Peyer's patch (tissue), 4 donors: Measurements from ENCODE around the gene FBXL3. TPM values are rescaled to one million over a fixed set of nuclear protein-coding genes. Genes with fewer than 3 reads are reported as not detected.

Experiments
- DNase-seq, 3 donors: peaks; one replicate each; pipeline ENCODE4 v3.0.0-alpha.2; 2017 to 2019
- H3K27ac ChIP-seq, 4 donors: fragments of 200-600 bp; sonication (generic); one replicate each; pipeline ENCODE4 v1.5.1; 2016 to 2019
- H3K27me3 ChIP-seq, 2 donors: fragments of 200-600 bp; sonication (generic); one replicate each; pipeline ENCODE4 v1.5.1; 2019
- H3K36me3 ChIP-seq, 3 donors: fragments of 200-600 bp; sonication (generic); one replicate each; pipeline ENCODE4 v1.5.1; 2016 to 2019
- H3K4me1 ChIP-seq, 4 donors: fragments of 200-600 bp; sonication (generic); one replicate each; pipeline ENCODE4 v1.5.1; 2016 to 2019
- H3K4me3 ChIP-seq, 4 donors: fragments of 200-600 bp; sonication (generic); 1 replicate in 3 of 4; 2 replicates in 1 of 4; pipeline ENCODE4 v1.5.1; 2016 to 2019; ENCODE audit warnings: mild to moderate bottlenecking in 1 of 4
- H3K9me3 ChIP-seq, 4 donors: fragments of 200-600 bp; sonication (generic); one replicate each; pipeline ENCODE4 v1.5.1; 2016 to 2019; ENCODE audit warnings: mild to moderate bottlenecking in 1 of 4
- CTCF ChIP-seq, 6 experiments: fragments of 450-650 bp in 4 of 6; fragments of 200-600 bp in 2 of 6; sonication (generic) in 1 of 6; IDR thresholded peaks; one replicate each; pipeline ENCODE4 v1.5.1; 2017 to 2019; ENCODE audit warnings: antibody characterized with exemption in 6 of 6, mild to moderate bottlenecking in 3 of 6, moderate library complexity in 1 of 6
- POLR2A ChIP-seq, 2 donors: fragments of 450-650 bp; IDR thresholded peaks; one replicate each; pipeline ENCODE4 v1.5.1; 2017; ENCODE audit warnings: antibody characterized with exemption in 2 of 2, mild to moderate bottlenecking in 2 of 2, moderate library complexity in 2 of 2
- total RNA-seq, 4 donors: library from RNA; depleted of rRNA; stranded (reverse); fragments of >200 nt; gene quantifications; one replicate each; pipeline ENCODE4 v1.1.0, GENCODE V29; 2016

The FBXL3 gene
- total RNA-seq, 4 donors from 2014 or later = 48.7 to 66.2 (median 52.7) TPM

DNA sequence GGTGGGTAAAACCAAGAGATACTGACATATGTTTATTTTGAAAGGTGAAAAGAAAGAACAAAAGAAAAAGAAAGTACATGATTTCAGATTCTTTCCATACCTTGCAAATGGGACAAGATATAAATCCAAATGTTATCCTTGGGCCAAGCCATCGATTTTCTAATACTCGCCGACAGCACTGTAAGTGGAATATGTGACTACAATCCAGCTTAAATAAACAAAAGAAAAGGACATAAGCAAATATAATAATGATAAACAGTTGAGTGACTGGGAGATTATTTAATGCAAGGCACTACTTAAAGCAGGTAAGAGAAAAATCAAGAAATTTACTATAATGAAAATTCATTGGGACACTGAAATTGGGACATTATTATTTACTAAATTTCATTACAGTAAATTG is 29.9 kb upstream of the FBXL3 start:
- H3K36me3 ChIP-seq = peaks cover 0 to 67% (median 0%) of the 10 kb centered on the region in 3 donors
- no peaks in the 10 kb centered on the region for H3K4me1 ChIP-seq
- no peak overlapping the region for H3K27ac ChIP-seq

DNA sequence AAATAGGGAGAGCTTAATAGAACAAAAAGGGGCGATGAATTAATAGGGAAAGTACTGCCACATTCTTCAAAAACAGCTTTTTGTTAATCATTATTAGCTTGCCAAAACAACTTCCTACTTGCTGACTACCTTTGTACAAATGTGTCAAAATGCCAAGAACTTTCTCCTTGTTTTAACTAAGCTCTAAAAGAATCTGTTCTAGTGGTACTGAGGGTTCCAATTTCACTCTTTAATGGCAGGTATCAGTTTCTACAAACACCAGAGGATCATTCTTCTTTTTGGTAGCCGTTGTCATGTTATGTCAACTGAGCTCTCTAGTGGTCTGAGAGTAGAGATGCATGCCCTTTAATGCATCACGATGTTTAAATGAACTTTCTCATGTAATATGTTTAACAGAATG is 29.4 kb upstream of the FBXL3 start:
- no peak overlapping the region for H3K27ac ChIP-seq

More for the DNA sequence above, 29.9 kb upstream of the FBXL3 start:
- Histone ChIP-seq H3K27me3 (no peaks in the 10 kb centered on the region), H3K9me3 (no peaks in the 10 kb centered on the region), H3K4me3 (no peak overlapping the region)
- no peak for TF ChIP-seq POLR2A (IDR thresholded peaks at IDR 0.05)
- TF ChIP-seq CTCF (IDR thresholded peaks at IDR 0.05) = no peak
- DNase-seq = no peak

GRCh38 chr13:77055158-77055557 is 28.2 kb upstream of the FBXL3 start:
- no peak for DNase-seq

More for the DNA sequence above, 29.4 kb upstream of the FBXL3 start:
- Histone ChIP-seq H3K4me3 (no peak overlapping the region), H3K27me3 (no peaks in the 10 kb centered on the region), H3K4me1 (no peaks in the 10 kb centered on the region), H3K36me3 (peaks cover 0 to 65% (median 0%) of the 10 kb centered on the region in 3 donors), H3K9me3 (no peaks in the 10 kb centered on the region)
- no peak for DNase-seq
- TF ChIP-seq CTCF (IDR thresholded peaks at IDR 0.05) = no peak
- TF ChIP-seq POLR2A (IDR thresholded peaks at IDR 0.05) = no peak

GRCh38 chr13:77053192-77053591 is 26.2 kb upstream of the FBXL3 start:
- Histone ChIP-seq H3K4me1 (no peaks in the 10 kb centered on the region), H3K27ac (no peak overlapping the region), H3K9me3 (no peaks in the 10 kb centered on the region), H3K36me3 (peaks cover 0 to 57% (median 0%) of the 10 kb centered on the region in 3 donors), H3K27me3 (no peaks in the 10 kb centered on the region), H3K4me3 (no peak overlapping the region)
- TF ChIP-seq POLR2A (IDR thresholded peaks at IDR 0.05) (no peak), CTCF (IDR thresholded peaks at IDR 0.05) (no peak)
- no peak for DNase-seq

More at GRCh38 chr13:77055158-77055557, 28.2 kb upstream of the FBXL3 start:
- H3K36me3 ChIP-seq = peaks cover 0 to 56% (median 0%) of the 10 kb centered on the region in 3 donors
- no peak for TF ChIP-seq CTCF (IDR thresholded peaks at IDR 0.05)
- no peak for TF ChIP-seq POLR2A (IDR thresholded peaks at IDR 0.05)
- no peaks in the 10 kb centered on the region for H3K4me1 ChIP-seq
- H3K27me3 ChIP-seq = no peaks in the 10 kb centered on the region
- no peak overlapping the region for H3K4me3 ChIP-seq
- H3K9me3 ChIP-seq = no peaks in the 10 kb centered on the region
- H3K27ac ChIP-seq = no peak overlapping the region

GRCh38 chr13:77048681-77049080 is 21.7 kb upstream of the FBXL3 start:
- TF ChIP-seq POLR2A (IDR thresholded peaks at IDR 0.05) = no peak
- no peak for TF ChIP-seq CTCF (IDR thresholded peaks at IDR 0.05)
- DNase-seq = no peak
- H3K36me3 ChIP-seq = peaks cover 0 to 28% (median 0%) of the 10 kb centered on the region in 3 donors
- H3K4me1 ChIP-seq = no peaks in the 10 kb centered on the region
- H3K4me3 ChIP-seq = no peak overlapping the region
- no peaks in the 10 kb centered on the region for H3K27me3 ChIP-seq
- no peak overlapping the region for H3K27ac ChIP-seq
- no peaks in the 10 kb centered on the region for H3K9me3 ChIP-seq
